IPS-NIHi7 (cell line): ENCODE results near the gene C2orf76.

ENCODE experiments used
- DNase-seq: peaks from one replicate; pipeline ENCODE4 v3.0.0; 2012; ENCODE audit warnings: mixed read lengths; ENCODE audit errors: extremely low spot score

C2orf76 gene

GRCh38 chr2:119338272-119338671 is 28.4 kb downstream of the C2orf76 start:
- DNase-seq: no peak

DNA sequence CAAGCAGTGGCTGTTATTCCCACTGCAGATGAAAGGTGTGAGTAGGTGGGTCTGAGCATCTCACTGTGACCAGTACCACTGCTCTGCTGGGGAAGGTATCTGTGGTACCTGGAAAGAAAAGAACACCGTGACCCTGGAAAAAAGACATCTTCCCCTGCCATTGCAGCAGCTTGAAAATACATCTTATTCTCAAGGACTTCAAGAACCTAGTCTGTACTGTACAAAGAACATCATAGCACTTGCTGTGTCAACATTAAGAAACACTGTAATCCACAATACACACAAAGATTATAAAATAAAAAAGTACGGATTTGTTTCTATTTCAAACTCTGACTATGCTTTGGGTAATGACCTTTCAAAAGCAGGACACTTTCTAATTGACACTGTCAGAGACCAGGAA is 28.9 kb downstream of the C2orf76 start:
- DNase-seq: no peak

DNA sequence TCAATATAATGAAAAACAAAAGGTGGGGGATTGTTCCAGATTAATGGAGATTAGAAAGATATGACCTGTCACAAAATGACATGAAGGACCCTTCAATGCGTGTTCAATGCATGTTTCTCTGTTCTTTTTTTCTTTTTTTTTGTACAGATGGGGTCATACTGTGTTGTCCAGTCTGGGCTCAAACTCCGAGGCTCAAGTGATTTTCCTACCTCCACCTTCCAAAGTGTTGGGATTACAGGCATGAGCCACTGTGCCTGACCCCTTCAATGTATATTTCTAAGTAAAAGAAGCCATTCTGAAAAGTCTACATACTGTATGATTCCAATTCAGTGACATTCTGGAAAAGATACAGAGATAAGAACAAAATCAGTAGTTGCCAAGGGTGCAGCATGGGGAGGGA is 32.8 kb downstream of the C2orf76 start:
- no peak for DNase-seq

DNA sequence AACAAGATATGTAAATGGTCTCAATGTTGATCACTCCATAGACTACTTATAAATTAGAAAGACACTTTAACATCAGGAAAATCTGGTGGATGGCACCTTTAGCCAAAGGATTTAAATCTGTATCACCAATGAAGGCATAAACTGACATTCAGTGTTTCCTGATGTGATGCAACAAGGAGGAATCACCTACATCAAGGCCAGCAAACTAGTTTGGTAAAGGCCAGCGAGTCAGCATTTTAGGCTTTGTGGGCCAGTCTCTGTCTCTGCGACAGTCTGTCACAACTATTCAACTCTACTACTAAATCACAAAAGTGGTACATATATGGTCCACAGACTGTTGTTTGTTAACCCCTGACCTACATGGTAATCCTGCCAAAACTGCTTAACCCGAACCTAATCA is 33.3 kb downstream of the C2orf76 start:
- DNase-seq: no peak

- no peak for DNase-seq
Observed at GRCh38 chr2:119332953-119333352, 33.7 kb downstream of the C2orf76 start.

GRCh38 chr2:119327431-119327830 is 39.2 kb downstream of the C2orf76 start:
- DNase-seq: no peak

GRCh38 chr2:119326938-119327337 is 39.7 kb downstream of the C2orf76 start:
- DNase-seq: no peak

DNA sequence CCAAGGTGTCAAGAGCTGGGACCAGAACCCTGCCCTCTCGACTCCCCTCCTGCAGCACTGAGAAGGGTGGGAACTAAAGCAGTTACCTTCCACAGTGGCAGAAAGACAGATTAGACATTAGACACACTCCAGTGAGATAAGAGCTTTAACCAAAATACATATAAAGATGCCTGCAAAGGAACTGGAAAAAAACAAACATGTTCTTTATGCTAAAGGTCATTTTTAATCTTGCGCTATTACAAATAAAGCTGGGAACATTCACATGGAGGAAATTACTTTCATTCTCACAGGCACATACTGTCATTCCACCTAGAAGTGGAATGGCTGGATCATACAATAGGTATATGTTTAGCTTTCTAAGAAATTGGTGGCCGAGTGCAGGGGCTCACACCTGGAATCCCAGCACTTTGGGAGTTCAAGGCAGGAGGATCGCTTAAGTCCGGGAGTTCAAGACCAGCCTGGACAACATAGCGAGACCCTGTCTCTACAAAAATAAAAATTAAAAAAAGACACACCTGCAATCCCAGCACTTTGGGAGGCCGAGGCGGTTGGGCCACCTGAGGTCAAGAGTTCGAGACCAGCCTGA is 41.9 kb downstream of the C2orf76 start:
- no peak for DNase-seq

DNA sequence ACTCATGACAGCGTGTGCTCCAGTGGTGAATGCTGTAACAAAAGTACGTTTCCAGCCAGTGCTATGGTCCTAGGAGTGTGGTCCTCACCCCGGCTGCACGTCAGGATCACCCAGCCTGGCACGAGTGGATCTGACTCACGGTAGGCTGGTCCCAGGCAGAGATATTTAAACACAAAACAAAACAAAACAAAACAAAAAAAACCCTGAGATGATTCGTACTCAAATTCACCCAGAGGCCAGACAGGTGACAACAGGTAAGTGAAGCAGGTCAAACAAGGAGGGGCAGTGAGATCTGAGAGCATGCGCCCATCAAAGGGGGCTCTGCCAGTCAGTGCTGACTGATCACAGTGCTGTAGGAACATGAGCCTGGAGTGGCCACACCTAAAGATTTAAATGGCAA is 43.2 kb downstream of the C2orf76 start:
- no peak for DNase-seq

- DNase-seq: no peak
Observed at GRCh38 chr2:119319593-119319992, 47.0 kb downstream of the C2orf76 start.

DNA sequence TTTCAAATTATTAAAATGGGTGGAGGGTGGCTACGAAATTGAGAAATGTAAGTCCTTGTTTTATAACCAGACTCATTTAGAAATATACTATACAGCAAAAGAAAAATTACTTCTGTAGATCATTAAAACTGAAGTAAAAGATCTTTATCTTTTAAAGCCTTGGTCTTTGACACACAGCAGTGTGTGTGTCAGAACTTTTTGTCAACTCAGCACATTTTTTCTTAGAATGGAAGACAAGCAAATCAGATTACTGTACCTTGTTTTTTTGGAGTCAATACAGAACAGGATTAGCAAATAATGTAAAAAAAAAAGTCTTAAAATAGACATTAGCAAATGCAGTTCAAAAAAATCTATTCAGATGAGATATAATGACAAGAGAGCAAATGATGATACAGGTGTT is 49.1 kb downstream of the C2orf76 start:
- no peak for DNase-seq

DNA sequence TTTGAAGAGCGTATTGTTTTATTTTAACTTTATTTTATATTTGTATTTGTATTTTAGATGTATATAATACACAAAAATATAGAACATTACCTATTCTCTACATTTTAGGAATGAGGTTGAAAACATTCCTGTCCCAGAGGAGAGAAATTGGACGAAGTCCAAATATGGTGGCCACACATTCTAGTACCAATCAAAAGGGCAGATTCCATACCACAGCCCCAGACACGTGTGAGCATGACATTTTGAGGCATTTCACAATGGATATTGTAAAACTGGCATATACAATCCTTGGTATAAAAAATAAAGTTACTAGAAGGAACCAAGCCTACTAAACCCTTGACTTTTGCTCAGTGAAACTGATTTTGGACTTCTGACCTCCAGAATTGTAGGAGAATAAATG is 50.6 kb downstream of the C2orf76 start:
- DNase-seq: no peak

DNA sequence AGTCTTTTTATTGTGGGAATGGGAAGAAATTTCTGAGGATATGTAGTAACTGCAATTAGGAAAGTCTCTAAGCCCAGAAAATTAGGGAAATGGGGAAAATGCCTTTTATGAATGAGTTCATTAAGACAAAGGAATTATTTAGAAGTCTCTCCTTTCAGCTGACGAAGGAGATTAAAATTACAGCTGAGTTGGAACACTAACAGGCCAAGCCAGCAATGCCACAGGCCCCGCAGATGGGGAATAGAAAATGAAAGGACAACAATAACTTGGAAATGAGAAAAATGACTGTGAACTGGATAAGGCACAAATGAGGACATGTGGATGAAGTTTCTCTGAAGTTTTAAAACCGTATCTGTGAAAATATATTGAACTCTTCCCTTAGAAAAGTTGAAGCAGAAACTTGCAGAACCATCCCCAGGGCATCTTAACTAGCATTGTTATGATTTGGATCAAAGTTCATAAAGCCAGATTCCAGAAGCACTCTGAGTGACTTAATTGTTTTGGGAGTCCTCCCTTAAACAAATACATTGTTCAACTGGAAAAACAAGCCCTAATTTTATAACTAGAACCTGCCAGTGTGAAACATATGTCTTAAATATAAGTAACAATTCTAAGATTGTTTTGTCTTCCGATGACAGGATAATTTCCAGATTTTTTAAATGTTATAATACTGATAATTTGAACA is 51.3 kb downstream of the C2orf76 start:
- DNase-seq: no peak

DNA sequence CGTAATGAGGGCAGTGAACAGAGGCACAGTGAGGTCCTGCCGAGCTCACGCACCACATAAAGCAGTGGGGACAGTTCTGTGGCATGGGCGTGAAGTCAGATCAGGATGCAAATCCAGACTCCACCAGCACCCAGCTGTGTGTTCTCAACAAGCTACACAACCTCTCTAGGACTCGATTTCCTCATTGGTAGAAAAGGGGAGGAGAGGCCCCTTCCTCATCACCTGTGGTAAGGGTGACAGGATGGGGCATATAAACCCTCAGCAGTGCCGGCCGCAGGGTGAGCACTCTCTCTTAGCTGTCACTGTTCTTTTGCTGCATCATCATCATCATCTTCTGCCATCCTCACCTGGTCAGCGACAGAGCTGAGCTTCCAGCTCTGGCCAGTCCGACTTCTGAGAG is 54.8 kb downstream of the C2orf76 start:
- DNase-seq: no peak

- peak; percentile 64 for DNase-seq
Observed at GRCh38 chr2:119311371-119311770, 55.3 kb downstream of the C2orf76 start.

DNA sequence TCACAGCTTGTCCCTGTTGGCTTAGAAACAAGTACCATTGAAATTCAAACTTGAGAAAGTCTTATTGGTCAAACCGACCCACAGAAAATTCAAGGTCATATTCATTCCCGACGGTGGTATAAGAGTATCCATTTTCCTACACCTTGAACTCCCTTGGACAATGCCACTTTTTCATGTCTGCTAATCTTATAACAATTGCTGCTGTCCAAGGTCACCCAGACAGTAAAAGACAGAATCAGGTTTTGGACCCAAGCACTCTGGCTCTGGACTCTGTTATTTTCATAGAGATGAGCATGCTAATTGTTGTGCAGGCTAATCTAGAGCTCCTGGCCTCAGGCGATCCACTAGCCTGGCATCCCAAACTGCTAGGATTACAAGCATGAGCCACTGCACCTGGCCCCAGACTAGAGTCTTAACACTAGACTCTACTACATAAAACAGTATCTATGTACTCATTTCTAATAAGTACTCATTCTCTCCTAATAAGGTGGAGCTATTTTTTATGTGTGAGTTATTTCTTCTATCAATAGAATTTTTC is 57.8 kb downstream of the C2orf76 start:
- no peak for DNase-seq

DNA sequence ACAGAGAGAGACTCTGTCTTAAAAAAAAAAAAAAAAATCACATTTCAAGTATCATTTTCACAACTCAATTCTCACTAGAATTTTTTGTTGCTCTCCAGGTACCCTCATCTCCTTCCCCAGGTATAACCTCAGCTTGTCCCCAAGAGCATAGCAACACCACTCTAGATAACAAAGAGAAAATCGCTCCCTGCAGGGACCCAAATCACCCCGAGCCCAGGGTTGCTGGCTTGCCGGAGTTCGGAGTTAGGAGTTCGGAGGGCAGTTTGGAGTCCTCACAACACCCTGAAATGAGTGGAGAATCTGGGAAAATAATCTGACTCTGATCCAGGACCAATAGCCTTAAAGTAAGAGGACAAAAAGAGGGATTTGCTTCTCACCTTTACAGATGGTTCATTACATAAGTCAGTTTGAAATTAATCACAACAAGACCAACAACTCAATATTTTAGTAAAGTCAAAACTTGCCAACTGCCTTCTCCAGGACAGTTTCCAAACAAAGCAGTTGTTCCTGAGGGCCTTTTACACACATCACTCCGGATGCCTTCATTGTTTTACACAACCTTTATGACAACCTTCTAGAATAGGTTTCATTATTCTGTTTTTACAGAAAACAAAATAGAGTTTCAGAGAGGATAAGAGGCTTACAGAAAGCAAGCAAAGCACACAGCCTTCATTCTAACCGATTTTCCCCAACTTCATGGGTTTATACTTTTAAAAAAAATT is 59.1 kb downstream of the C2orf76 start:
- no peak for DNase-seq

- DNase-seq: no peak
Observed at GRCh38 chr2:119306196-119306590, 60.4 kb downstream of the C2orf76 start.

DNA sequence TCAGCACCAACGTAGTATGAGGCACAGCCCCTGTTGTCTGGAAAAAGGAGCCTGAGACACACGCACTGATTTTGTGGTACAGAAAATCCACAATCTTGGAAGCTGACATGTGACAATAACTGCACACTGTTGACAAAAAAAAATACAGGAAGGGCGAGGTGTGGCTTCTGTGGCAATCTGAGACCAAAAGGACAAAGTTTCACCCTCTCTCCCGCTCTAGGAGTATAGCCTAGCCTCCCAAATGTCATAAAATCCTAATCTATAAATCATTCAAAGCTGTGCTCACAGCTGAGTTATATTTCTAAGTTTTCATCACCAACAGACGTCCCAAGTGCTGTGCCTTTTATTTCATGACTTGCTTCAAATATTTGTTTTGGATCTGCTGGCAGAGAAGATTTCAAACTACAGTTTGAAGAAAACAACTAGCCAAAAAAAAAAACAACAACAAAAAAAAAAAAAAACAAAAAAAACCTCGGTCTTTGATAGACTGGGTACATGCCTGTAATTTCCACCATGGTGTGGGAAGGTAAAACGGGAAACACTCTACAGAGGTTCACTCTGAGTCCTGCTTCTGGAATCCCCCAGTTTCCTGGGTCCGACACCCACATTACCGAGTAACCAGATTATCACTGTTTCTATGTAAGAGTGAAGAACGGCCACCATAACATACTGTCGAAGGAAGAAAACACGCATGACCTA is 61.0 kb downstream of the C2orf76 start:
- no peak for DNase-seq

GRCh38 chr2:119304847-119305246 is 61.8 kb downstream of the C2orf76 start:
- DNase-seq: no peak

DNA sequence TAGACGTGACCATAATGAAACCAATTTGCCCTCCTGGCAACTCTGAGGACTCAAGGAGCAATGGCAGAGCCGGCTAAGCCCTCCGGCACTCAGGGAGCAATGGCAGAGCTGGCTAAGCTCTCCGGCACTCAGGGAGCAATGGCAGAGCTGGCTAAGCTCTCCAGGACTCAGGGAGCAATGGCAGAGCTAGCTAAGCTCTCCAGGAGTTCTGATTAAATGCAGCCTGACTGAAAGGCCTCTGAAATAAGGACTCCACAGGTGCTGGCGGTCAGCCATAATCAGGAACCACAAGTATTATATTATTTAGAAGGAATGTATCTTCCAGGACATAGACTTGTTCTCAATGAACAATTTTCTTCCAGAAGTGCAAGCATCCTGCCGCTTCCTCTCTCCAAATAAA is 65.2 kb downstream of the C2orf76 start:
- DNase-seq: no peak

DNA sequence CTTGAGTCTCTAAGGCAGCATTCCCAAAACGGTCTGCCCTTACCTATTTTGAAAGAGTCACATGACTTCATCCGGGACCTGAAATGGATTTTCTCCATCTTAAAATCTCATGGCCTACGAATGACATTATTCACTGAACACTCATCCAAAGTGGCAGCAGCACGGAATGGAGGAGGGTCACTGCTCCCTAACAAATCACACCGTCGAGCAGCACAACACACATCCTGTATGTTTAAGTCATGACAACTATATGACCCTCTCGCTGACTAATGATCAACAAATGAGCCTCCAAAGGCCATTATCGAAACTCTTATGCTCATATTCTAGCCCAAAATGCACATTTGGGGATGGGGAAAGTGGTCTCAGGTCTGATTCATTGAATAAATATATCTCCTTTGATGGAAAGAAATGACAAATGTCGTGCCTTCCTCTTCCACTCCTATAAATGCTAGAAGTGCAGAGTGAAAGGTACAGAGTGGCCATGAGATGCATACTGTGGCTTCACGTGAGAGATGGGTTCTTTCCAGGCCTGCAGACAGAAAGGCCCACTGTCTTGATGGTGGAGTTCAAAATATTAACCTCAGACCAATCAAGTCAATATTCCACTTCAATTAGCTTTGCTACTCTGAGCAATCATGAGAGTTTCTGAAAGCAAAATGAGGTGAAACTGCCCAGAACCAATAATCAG is 70.8 kb downstream of the C2orf76 start:
- no peak for DNase-seq
